Activated naive CD4-positive, alpha-beta T cell (primary cell): Measurements from ENCODE around the gene CLEC20A.
"Not testable (repeated sequence)": the region's sequence is repeated elsewhere in the genome, so short reads cannot be mapped to it uniquely, and the experiment has no call there.

ENCODE experiments used
- DNase-seq, 4 experiments: peaks; one replicate each; lab custom pipeline; 2025; lab: John Stamatoyannopoulos, UW

CLEC20A gene

DNA sequence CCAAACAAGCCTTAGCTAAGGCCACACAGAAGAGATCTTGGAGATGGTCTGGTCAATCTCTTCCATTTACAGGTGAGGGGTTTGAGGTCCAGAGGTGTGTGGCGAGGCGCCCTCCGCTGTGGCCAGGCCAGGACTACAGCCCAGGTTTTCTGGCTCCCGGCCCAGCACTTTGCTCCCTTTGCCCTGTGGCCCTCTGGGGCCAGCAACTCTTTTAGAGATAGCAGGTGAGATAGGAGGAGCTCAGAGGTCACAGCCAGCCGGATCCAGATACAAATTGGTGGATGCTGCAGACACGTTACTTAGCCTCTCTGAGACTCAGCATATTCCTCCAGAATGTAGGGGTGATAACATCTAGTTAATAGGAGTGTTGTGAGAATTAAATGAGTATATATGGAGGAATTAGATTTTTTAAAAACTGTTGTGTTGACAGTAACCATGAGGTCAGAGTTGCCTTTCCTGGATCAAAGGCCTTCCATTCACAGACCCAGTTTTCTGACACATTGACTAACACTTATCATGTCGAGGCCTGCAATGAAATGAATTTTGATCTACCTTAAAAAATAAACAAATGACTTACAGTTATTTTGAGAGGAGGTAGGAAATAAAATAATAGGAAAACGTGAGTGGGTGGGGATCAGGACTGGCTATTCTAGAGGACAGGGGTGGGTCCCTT lies 32.7 kb upstream of the CLEC20A start:
- DNase-seq, result no peak

DNA sequence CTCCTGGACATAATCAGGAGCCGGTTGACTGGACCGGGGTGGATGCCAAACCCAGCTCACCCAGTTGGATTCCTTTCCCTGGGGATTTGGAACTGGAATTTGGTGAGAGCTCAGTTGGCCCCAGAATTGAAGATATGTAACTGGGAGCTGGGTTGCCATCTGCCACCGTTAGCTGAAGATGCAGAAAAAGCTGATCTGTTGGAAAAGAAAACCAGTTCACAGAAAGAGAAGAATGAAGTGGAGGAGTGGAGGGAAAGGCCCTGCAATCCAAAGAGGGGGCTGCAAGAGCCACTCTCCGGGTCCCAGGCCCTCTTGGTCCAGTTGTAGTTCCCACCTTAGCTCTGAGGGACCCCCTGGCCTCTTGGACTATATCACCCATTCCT lies 32.2 kb upstream of the CLEC20A start:
- DNase-seq, result no peak

DNA sequence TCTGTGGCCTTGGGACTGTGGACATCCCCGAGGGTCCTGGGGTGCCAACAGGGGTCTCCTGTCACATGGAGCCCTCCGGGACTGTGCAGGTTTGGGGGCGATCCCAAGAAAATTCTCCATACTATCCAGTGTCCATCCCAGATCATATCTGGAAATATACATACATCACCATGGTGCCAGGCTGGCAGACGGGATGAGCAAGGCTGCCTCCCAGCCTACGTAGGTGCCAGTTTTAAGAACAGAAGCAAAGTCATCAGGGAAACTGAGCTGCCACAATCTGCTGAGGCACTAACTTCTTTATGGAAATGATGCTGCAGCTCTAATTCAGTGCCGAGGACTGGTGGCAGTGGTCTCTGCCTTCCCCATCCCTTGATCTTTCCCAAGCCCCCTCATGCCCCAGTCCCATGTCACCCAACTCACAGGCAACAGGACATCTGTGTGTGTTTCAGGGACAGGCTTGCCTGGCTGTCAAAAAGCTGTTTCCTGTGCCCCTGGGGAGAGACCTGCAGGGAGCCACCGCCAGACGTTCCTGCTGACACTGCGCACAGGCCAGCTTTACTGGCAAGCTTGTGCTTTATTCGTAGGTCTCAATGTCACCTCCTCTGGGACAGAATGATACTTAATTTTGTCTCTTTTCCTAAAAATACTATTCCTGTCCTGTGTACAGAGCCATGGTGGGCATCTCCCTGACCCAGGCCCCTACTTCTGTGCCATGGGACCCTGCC lies 31.6 kb upstream of the CLEC20A start:
- no peak for DNase-seq

DNA sequence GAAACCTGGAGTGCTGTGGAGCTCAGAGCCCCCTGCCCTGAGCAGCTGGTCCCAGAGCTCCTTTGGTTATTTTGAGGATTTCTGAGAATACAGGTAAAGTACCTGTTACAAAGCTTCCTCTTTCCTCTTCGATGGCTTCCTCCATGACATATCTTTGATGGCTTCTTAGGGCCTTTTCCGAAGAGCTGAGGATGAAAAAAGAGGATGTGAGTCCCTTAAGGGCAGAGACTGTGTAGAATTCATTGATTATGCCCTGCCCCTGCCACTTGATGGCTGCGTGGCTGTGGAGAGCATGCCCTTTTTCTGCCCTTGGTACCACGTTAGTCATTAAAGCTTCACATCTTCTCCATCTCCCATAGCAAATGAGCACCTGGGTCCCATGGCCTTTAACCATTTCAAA lies 30.4 kb upstream of the CLEC20A start:
- no peak for DNase-seq

DNA sequence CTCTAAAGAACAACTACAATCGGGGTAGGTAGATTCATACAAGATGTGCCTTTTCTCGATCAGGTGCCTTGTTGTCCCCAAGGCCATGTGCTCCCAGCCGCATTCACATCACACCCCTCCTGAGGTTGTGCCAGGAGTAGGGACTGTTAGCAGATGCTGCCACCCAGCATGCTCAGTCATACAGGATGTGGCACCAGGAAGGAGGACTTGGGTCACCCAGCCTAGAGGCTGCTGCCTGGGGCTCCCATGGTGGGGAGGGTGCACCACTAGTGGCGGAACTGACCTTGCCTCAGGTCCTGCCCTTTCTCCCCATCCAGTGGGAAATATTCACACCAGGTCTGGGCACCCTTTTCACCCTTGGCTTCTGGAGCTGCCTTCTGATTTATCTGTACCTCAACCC lies 24.5 kb upstream of the CLEC20A start:
- DNase-seq, result no peak

DNA sequence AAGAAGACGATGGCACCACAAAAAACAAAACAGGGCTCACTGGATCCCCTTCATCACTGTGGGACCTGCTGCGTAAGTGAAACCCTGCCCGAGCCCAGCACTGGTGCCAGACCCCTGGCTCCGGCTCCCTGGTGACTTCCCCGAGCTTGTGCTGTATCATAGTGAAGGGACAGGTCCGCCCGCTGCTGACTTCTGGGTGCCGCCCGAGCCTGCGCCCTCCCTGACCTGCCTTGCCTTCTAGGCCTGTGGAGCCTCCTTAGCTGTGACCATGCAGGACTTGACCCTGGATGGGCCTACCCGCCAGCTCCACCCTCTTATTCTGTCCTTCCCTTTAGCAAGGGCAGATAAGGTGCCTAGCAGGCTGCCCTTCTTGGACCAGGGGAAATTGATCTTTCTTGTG lies 24.0 kb upstream of the CLEC20A start:
- no peak for DNase-seq

DNA sequence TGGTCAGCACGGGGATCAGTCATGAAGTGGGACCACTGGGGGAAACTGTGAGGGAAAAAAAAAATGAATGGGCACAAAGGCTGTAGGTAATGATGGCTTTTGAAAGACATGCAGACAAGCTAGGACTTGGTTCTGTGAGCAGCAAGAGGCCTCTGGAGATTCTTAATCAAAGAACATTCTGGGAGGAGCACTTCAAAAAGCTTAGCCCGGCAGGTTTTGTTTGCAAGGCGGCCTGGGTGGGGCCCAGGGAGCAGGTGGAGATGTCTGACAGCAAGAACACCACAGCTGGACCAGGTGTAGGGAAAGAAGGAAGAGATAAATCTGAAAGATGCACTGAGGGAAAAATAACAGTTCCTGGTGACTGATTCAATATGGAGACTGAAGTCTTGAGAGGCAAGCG lies 22.1 kb upstream of the CLEC20A start:
- no peak for DNase-seq

DNA sequence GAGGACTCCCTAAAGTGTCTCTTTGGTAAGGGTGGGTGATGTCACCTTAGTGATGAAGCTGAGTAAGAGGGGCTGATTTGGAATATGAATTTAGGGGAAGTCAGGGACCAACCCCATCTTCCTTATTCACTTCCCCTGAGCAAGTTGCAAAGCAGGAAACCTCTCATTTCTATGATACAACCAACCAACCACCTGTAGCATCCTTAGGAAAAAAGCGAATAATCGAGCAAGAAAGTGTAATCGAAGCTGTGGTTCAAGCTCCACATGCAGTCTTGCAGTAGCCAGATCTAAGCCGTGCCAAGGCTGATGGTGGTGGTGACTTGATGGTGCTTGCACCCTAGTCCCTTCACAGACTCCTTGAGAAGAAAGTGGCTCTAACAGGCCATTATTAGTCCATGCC lies 19.3 kb upstream of the CLEC20A start:
- DNase-seq, result no peak

DNA sequence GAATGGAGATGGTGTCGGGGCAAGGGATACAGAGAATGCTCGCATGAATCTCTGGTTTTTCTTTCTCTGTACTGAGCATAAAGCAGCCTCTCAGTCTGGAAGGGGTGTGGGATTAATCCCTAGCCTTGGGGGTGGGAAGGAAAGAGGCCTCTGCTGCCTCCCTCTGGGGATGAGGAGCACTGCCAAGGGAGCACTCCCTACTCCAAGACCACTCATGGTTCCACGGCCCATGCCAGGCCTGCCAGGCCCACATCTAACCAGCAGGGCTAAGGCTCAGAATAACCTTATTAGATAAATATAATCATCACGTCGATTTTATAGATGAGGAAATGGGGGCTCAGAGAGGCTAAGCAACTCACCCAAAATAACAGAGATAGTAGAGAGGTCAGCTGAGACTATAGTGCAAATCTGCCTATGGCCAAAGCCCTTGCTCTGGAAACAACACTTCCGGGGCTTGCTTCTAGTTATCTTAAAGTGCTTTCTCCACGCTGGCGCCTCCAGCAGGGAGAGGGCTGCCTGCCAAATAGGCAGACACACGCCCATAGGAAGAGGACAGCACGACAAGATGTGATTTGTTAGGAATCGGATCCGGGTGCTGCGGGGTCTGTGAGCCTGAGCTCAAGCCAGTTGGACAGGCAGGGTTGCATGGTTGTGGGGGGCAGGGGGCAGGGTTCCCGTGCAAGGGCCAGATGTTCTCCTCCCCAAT lies 16.7 kb upstream of the CLEC20A start:
- DNase-seq, result no peak

DNA sequence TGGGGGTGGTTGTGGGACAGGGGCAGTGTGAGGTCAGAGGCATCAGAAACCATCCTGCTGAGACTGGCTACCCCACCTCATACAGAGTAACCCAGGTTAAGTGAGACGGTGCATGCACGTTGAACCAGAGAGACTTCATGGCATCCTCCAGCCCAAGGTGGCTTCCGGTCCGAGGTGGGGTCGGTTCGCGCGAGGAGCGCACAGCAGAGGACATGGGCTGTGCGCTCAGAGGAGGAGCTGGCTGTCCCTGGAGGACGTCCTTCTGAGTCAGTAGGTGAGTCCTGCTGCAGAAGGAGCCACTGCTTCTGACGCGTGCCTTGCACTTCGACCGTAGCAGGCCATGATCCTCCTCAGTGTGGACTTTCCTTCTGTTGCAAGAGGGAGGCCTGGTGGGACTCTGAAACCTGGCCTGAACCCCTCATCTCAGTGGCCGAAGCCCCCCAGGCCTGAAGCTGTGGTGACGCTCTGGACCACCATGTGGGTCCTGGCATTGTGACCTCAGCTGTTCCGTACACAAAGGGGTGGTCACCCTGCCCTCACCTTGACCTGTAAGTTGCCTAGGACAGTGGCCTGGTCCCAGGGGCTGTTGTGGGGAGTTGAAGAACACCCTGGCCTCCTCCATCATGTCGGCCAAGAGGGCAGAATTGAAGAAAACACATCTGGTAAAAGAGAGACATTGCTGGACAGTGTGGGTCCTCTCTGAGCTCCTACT lies 16.0 kb upstream of the CLEC20A start, which contains the start of gene TEX35:
TEX35 (plus strand) TSS at position 544 of the 712 bp plus-strand sequence; CDS start at position 624, 80 bp downstream.
- no peak for DNase-seq

DNA sequence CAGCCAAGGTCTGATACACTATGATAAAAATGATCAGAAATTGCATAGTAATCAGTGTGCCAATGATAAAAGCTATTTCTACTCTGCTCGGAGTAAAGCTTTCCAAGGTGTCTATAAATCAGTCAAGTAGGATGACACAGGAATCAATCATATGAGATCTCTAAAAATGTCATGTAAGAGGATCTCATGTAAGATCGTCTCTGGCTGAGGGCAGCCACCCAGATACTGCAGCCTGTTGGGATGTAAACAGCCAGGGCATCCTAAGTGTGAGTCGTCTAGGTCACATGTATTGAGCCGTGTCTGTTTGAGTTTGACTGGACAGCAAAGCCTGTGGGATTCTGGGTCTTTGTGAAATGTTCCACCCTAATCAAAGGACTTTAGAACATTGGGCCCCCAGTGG lies 13.4 kb upstream of the CLEC20A start:
- no peak for DNase-seq

DNA sequence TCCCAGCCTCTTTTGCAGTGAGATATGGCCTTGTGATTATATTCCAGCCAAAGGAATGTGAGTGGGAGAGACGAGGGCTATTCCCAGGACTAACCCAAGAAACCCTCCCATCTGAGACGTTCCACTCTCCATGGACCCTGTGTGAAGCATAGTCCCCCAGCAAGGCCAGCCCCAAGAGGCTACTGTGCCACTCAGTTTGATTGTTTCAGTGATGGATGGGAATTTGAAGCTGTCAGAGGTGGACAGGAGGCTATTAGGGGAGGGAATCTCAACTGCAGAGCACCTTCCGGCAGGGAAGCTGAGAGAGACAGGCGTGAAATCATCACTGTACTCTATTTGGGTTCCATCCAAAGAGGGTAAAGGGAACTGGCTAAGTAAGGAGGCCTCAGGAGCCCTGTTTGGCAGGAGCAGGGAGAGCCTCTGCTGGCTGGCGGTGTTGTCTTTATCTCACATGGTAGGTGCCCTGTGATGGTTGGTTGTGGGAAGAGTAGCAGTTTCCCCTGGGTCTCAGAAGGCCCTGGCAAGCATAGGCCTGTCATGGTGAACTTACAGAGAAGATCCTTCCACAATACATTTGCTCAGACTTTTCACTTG lies 12.7 kb upstream of the CLEC20A start:
- DNase-seq, result no peak

DNA sequence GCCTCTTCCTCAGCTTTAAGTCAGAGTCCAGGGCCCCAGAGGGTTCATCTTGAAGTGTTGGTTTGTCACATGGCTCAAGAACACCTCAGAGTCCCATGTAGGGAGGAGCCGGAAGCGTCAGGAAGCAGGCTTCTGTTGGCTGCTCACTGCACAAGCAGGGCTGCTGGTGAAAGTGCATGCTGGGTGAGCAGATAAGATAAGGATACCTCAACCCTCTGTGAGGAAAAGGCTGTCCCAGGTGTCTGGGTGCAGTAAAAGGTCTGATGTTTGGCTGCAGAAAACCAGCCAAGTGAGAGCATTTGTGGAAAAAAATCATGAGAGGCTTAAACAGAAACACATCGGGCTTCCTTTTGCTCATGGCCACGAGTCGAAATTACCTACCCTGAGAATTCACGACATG lies 9.9 kb upstream of the CLEC20A start:
- no peak for DNase-seq

DNA sequence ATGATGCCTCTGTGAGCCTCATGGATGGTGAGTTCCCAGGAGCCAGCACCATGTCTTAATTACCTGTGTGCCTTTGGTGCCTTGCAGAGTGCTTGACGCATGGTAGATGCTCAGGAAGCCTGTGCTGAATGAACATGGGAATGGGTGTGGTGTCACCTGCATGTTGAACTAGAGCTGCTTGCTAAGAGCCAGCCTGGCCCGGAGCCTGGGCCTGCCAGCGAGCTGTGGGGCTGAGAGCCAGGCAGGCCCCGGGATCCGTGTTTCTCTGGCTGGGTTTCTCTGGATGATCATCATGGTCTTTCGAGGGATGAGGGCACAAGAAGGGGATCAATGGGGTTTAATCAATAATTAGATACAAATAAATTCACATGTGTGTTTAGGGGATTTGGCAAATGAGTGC lies 9.4 kb upstream of the CLEC20A start:
- no peak for DNase-seq

DNA sequence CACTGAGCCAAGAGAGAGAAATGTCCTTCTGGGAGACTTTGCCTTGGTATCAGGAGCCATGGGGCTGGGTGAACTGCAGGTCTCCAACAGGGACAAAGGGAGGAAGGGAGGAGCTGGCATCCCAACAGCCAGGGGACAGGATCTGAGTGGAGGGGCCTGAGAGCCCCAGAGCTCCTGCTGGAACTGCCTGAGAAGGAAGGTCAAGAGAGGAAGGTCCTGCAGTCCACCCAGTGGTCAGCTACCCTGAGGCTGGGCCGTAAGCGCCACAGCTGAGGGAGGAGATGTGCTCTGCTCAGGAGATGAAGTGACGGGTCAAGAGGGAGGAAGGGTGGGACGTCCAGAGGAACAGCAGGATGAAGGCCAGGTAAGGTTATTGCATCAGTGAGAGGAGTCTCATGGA lies 7.5 kb upstream of the CLEC20A start:
- DNase-seq, result no peak

DNA sequence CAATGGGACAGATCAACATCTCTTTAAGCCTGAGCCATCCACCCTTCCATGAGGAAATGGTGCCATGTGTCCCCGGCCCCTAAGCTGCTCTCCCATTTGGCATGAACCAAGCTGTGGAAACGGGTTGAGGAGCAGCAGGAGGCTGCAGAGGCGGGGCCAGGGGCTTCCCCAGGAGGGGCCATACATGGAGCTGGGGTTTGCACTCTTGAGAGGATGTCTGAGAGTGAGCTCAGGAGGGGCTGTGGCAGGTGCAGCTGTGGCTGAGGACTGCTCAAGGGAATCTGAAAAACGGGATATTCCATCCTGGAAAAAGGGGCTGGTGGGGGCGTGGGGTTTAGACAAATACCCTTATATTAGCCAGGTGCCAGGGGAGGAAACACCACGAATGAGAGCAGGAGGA lies 7.1 kb upstream of the CLEC20A start:
- no peak for DNase-seq

DNA sequence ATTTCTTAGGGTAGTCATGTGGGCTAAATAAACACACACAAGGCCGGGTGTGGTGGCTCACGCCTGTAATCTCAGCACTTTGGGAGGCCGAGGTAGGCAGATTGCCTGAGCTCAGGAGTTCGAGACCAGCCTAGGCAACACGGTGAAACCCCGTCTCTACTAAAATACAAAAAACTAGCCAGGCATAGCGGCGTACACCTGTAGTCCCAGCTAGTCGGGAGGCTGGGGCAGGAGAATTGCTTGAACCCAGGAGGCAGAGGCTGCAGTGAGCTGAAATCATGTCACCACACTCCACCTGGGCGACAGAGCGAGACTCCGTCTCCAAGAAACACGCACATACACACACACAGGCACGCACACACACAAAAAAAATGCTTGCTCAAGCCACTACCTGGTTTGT lies 6.6 kb upstream of the CLEC20A start:
- DNase-seq, result not testable (repeated sequence)

DNA sequence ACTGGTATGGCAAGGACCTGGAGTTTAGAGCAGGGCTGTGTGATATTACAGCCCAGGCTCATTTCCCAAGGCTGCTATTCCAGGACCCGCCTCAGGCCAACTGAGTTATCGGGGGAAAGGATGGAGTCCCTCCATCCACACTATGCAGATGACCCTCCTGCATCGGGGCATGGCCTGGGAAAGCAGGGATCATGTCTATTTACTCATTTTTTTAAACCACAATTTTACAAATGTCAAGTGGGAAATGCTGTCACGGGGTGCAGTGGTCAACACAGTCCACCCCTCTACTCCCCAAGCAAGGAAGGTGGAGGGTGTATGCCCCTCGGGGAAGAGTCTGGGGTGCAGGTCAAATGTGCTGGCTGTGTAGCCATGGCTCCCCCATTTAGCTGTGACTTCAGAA lies 6.1 kb upstream of the CLEC20A start:
- no peak for DNase-seq

DNA sequence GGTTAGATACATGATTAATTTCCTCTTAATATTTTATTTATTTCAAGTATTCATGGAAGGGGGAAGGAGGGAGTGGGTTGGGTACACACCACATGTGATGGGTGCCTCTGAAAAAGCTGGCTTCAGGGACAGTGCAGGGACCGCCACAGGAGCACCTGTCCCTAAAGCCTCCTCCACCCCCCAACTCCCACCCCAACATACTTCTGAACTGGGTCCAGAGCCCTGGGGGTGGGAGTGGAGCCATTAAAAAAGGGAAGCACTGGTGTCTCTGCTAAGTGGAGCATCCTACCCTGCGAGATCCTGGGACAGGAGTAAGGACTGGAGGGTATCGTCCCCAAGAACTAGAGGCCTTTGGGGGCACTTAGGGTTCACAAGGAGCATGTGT lies 5.6 kb upstream of the CLEC20A start:
- no peak for DNase-seq

DNA sequence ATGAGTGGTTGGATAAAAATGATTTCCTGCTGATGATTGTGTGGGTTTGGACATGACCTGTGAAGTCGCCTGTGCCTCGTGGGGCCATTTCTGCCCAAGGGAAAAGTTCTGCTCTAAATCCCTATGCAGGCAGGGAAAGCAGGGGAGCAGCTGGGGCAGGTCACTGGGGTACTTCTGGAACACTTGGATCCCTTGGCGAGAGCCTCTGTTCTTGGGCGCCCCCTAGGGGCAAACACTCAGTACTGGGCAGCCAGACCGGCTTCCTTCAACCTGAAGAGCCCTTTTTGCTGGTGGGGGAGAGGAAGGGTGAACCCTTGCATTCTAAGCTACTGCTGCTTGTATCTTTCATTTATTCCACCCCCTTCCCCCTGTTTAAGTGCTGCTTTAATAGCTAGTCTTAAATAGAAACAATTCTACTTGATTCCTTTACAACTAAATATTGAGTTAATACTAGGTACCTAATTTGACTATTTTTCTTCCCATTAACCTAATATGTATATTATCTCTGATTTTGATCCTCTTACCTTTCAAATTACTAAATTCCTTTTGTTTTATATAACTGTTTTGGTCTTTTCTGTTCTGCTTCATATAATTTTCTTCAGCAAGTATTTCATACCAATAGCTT lies 5.1 kb upstream of the CLEC20A start:
- peak in 2 of 4 experiments; percentile 15 to 22 for DNase-seq

DNA sequence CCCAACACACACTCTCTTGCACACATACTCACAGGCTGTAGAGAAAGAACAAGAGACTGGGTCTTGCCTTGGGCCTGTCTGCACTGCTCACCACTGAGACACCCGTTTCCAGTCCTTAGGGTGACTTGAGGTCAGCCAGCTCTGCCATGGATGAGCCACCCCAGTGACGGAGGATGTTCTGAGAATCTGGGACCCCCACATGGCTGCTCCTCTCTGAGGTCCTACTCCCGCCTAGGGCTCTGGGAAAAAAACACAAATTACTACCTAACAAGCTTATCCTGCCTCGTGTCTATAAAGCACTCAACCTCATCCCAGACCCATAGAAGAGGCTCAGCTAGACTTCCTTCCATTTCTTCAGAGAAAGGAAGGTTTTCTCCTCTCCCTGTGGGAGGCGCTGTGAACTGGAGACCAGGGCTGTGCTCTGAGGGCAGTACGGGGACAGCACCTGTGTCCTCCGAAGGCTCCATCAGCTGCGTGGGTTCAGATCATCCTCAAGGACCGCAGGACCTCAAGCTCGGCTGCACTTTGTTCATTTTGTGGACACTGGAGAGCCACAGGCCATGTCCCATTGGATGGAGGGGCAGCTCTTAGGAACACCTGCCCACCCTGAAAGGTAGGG lies 4.3 kb upstream of the CLEC20A start:
- no peak for DNase-seq
